Vagina (tissue), 2 donors: ENCODE data around the gene SUN5. TPM values are rescaled to one million over a fixed set of nuclear protein-coding genes. Genes with fewer than 3 reads are reported as not detected.
"Not testable (repeated sequence)": the region's sequence is repeated elsewhere in the genome, so short reads cannot be mapped to it uniquely, and the experiment has no call there.

ENCODE experiments used
- DNase-seq, 2 donors: peaks; one replicate each; pipeline ENCODE4 v3.0.0-alpha.2; 2017; ENCODE audit errors: extremely low spot score in 2 of 2
- H3K27ac ChIP-seq: fragments of 200-600 bp; sonication (generic); one replicate; pipeline ENCODE4 v1.5.1; 2019
- H3K27me3 ChIP-seq: fragments of 200-600 bp; sonication (generic); one replicate; pipeline ENCODE4 v1.5.1; 2019
- H3K36me3 ChIP-seq, 2 donors: fragments of 200-600 bp; sonication (generic); one replicate each; pipeline ENCODE4 v1.5.1; 2017 to 2019
- H3K4me1 ChIP-seq: fragments of 200-600 bp; sonication (generic); one replicate; pipeline ENCODE4 v1.5.1; 2019
- H3K4me3 ChIP-seq, 2 donors: fragments of 200-600 bp; sonication (generic); 1 replicate in 1 of 2; 2 replicates in 1 of 2; pipeline ENCODE4 v1.5.1; 2016 to 2019
- H3K9me3 ChIP-seq: fragments of 200-600 bp; sonication (generic); one replicate; pipeline ENCODE4 v1.5.1; 2019
- POLR2A ChIP-seq, 2 donors: fragments of 450-650 bp; IDR thresholded peaks; one replicate each; pipeline ENCODE4 v1.6.1; 2017; ENCODE audit warnings: antibody characterized with exemption in 2 of 2, mild to moderate bottlenecking in 2 of 2, moderate library complexity in 2 of 2
- POLR2AphosphoS5 ChIP-seq, 2 donors: sonication (generic); formaldehyde crosslinking; IDR thresholded peaks; one replicate each; pipeline ENCODE4 v1.9.0; 2017; ENCODE audit warnings: antibody characterized with exemption in 2 of 2, mild to moderate bottlenecking in 2 of 2, low read depth in 1 of 2; ENCODE audit not compliant: insufficient read depth in 1 of 2
- intact Hi-C: fragments of 100-400 bp; cut with DNase I; formaldehyde crosslinking; loops from one replicate; pipeline ENCODE4 v1.15.1; 2023
- total RNA-seq: library from RNA; depleted of rRNA; stranded (reverse); fragments of >200 nt; gene quantifications from one replicate; pipeline ENCODE4 v1.2.3, GENCODE V29; 2016
- TF ChIP-seq, protein P1 (sequence below), 3 experiments: fragments of 450-650 bp in 2 of 3; fragments of 200-600 bp in 1 of 3; sonication (generic) in 1 of 3; IDR thresholded peaks; one replicate each; pipeline ENCODE4 v1.5.1; 2017 to 2019; ENCODE audit warnings: antibody characterized with exemption in 3 of 3, mild to moderate bottlenecking in 2 of 3, moderate library complexity in 2 of 3

The SUN5 gene, protein sequence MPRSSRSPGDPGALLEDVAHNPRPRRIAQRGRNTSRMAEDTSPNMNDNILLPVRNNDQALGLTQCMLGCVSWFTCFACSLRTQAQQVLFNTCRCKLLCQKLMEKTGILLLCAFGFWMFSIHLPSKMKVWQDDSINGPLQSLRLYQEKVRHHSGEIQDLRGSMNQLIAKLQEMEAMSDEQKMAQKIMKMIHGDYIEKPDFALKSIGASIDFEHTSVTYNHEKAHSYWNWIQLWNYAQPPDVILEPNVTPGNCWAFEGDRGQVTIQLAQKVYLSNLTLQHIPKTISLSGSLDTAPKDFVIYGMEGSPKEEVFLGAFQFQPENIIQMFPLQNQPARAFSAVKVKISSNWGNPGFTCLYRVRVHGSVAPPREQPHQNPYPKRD
- total RNA-seq: not detected

DNA sequence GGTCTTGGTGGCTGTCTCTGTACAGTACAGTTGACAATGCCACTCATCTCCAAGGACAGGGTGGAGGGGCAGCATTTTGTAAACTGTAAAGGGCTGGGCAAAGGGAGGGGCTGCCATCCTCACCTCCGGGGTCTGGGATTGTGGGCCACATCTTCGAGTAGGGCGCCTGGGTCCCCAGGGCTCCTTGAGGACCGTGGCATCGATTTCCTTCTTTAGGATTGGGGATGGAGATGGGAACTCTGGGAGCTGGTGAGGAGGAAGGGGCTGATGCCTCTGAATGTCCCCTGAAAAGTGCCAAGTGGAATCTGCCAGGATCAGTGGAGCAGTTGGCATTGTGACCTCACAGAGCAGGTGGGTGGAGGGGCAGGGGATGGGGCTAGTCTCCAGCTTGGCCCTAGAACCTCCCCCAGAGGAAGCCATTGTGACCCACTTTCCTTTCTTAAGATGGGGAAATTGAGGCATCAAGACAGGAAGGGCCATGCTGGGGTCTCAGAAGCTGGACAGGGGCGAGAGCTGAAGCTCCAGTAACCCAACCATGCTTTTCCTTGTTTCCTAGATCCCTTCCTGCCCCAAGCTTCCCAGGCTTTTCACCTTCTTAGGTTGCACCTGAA lies at the start of gene SUN5:
Gene SUN5, minus strand, starts transcription at position 293 of the 611 bp plus-strand sequence. Its CDS starts 93 bp downstream, at position 200.
- Histone ChIP-seq H3K4me1 (no peaks in the 10 kb centered on the region), H3K36me3 (no peaks in the 10 kb centered on the region), H3K27me3 (no peaks in the 10 kb centered on the region), H3K4me3 (no peak within 1 kb of the TSS), H3K9me3 (no peaks in the 10 kb centered on the region), H3K27ac (no peak within 1 kb of the TSS)
- intact Hi-C loops: no loop called here
- no peak for DNase-seq
- TF ChIP-seq POLR2AphosphoS5 (IDR thresholded peaks at IDR 0.05; ENCODE audit: insufficient read depth in 1 of 2, low read depth in 1 of 2): no peak
- no peak for TF ChIP-seq POLR2A (IDR thresholded peaks at IDR 0.05)
- TF ChIP-seq, protein P1, sequence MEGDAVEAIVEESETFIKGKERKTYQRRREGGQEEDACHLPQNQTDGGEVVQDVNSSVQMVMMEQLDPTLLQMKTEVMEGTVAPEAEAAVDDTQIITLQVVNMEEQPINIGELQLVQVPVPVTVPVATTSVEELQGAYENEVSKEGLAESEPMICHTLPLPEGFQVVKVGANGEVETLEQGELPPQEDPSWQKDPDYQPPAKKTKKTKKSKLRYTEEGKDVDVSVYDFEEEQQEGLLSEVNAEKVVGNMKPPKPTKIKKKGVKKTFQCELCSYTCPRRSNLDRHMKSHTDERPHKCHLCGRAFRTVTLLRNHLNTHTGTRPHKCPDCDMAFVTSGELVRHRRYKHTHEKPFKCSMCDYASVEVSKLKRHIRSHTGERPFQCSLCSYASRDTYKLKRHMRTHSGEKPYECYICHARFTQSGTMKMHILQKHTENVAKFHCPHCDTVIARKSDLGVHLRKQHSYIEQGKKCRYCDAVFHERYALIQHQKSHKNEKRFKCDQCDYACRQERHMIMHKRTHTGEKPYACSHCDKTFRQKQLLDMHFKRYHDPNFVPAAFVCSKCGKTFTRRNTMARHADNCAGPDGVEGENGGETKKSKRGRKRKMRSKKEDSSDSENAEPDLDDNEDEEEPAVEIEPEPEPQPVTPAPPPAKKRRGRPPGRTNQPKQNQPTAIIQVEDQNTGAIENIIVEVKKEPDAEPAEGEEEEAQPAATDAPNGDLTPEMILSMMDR (IDR thresholded peaks at IDR 0.05): no peak

DNA sequence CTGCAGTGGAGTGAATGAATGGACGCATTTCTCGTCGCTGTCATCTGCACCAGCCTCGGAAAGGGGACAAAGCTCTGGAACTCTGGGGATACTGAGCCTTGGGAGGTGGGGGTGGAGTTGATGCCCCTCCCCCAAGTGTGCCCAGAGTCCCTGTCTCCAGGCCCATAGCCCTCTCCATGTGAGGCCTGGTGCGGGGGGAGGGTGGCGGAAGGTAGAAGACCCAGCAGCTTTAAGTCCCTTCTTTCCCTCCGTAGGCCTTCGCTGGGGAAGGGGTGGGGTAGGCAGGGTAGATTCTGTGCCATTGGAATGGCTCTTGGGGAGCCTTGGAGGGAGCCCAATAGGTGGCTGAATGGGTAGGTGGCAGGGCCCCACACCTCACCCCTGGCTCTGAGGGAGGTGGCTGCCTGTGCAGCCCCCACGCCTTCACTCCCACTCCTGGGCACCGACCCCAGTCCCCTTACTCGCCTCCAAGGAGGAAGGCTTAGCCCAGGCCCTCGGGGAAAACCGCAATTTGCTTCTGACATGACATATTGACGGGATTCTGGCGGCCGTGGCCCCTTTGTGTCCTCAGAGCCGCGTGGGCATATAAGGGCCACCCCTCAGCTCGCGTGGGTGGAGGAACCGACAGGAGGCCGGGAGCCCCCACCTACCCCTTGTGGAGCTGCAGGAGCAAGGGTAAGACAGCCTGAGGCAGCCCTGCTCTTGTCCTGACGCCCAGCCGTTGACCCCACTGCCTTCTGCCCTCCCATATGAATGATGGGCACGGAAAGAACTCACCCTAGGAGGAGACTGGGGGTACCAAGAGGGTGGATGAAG lies 49.3 kb upstream of the SUN5 start, which contains the start of gene BPIFB3:
Gene BPIFB3, plus strand, starts transcription at position 613 of the 816 bp plus-strand sequence. CDS start 1,533 bp downstream, outside the sequence.
- no peaks in the 10 kb centered on the region for H3K9me3 ChIP-seq
- H3K27me3 ChIP-seq: no peaks in the 10 kb centered on the region
- no peaks in the 10 kb centered on the region for H3K36me3 ChIP-seq
- no peak for DNase-seq
- TF ChIP-seq, protein P1 (IDR thresholded peaks at IDR 0.05): no peak
- TF ChIP-seq POLR2A (IDR thresholded peaks at IDR 0.05): no peak
- no peak for TF ChIP-seq POLR2AphosphoS5 (IDR thresholded peaks at IDR 0.05; ENCODE audit: insufficient read depth in 1 of 2, low read depth in 1 of 2)
- no peaks in the 10 kb centered on the region for H3K4me1 ChIP-seq
- intact Hi-C loops: no loop called here
- H3K4me3 ChIP-seq: no peak within 1 kb of the TSS
- no peak within 1 kb of the TSS for H3K27ac ChIP-seq

DNA sequence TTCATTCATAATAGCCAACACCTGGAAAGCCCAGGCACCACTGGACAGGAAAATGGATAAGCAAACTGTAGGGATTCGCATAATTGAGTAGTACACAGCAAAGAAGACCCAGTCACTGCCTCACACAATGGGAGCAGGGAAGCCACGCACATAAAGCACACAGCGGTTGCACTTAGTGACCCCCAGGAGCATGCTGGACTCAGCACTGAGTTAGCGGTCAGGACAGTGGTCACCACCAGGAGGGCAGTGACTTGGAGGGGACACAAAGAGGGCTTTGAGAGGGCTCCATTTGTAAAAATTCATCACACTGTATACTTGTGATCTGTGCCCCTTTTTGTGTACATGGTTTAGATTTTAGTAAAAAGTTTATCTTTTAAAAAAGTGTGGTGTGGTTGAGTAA lies 47.1 kb upstream of the SUN5 start:
- Histone ChIP-seq H3K9me3 (no peaks in the 10 kb centered on the region), H3K27me3 (no peaks in the 10 kb centered on the region)
- intact Hi-C loops: no loop called here

DNA sequence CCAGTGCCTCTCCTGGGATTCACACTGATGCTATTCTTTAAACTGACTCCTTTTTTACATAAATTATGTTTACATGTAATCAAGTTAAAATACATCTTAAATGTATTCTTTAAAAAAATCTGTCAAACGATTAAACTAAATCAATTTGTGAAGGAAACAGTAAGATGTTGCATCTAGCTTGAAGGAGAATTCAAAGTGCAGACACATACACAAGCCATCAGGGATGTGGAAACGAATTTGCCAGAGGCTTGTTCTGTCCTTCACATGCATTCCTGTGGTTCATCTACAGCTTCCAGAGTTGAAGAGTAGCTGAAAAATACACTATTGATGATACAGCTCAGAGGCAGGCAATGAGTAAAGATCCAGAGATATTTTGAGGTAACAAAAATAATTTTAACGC lies 42.2 kb upstream of the SUN5 start:
- no peak for TF ChIP-seq POLR2A (IDR thresholded peaks at IDR 0.05)
- TF ChIP-seq, protein P1 (IDR thresholded peaks at IDR 0.05): no peak
- no peak for TF ChIP-seq POLR2AphosphoS5 (IDR thresholded peaks at IDR 0.05; ENCODE audit: insufficient read depth in 1 of 2, low read depth in 1 of 2)
- H3K4me1 ChIP-seq: no peaks in the 10 kb centered on the region
- intact Hi-C loops: no loop called here
- no peak for DNase-seq
- no peak overlapping the region for H3K27ac ChIP-seq
- H3K9me3 ChIP-seq: no peaks in the 10 kb centered on the region
- no peaks in the 10 kb centered on the region for H3K27me3 ChIP-seq
- H3K36me3 ChIP-seq: no peaks in the 10 kb centered on the region
- no peak overlapping the region for H3K4me3 ChIP-seq

More for the DNA sequence above, 47.1 kb upstream of the SUN5 start:
- H3K4me3 ChIP-seq: no peak overlapping the region
- H3K4me1 ChIP-seq: no peaks in the 10 kb centered on the region
- H3K27ac ChIP-seq: no peak overlapping the region
- TF ChIP-seq POLR2AphosphoS5 (IDR thresholded peaks at IDR 0.05; ENCODE audit: insufficient read depth in 1 of 2, low read depth in 1 of 2): no peak
- H3K36me3 ChIP-seq: no peaks in the 10 kb centered on the region
- DNase-seq: no peak

DNA sequence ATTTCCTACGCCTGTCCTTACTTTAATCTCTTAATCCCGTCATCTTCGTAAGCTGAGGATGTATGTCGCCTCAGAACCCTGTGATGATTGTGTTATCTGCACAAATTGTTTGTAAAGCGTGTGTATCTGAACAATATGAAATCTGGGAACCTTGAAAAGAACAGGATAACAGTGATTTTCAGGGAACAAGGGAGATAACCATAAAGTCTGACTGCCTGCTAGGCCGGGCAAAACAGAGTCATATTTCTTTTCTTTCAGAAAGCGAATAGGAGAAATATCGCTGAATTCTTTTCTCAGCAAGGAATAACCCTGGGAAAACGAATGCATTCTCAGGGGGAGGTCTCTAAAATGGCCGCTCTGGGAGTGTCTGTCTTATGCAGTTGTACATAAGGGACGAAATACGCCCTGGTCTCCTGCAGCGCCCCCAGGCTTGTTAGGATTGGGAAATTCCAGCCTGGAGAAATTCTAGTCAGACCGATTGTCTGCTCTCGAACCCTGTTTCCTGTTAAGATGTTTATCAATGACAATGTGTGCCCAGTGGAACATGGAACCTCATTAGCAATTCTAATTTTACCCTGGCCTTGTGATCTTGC lies 41.0 kb upstream of the SUN5 start:
- H3K4me1 ChIP-seq, intact Hi-C loops: not testable (repeated sequence)

More for the DNA sequence above, 41.0 kb upstream of the SUN5 start:
- H3K27me3 ChIP-seq, H3K27ac ChIP-seq, DNase-seq, H3K9me3 ChIP-seq, H3K36me3 ChIP-seq, H3K4me3 ChIP-seq: not testable (repeated sequence)
